Measurements from ENCODE around the gene MED12. TPM values are rescaled to one million over a fixed set of nuclear protein-coding genes. Genes with fewer than 3 reads are reported as not detected.
A peak's percentile ranks its signal among the peaks of the same experiment; 100 is the strongest.

MED12 gene
- 14.0 TPM for total RNA-seq (ENCODE audit: insufficient read depth, low replicate concordance)

DNA sequence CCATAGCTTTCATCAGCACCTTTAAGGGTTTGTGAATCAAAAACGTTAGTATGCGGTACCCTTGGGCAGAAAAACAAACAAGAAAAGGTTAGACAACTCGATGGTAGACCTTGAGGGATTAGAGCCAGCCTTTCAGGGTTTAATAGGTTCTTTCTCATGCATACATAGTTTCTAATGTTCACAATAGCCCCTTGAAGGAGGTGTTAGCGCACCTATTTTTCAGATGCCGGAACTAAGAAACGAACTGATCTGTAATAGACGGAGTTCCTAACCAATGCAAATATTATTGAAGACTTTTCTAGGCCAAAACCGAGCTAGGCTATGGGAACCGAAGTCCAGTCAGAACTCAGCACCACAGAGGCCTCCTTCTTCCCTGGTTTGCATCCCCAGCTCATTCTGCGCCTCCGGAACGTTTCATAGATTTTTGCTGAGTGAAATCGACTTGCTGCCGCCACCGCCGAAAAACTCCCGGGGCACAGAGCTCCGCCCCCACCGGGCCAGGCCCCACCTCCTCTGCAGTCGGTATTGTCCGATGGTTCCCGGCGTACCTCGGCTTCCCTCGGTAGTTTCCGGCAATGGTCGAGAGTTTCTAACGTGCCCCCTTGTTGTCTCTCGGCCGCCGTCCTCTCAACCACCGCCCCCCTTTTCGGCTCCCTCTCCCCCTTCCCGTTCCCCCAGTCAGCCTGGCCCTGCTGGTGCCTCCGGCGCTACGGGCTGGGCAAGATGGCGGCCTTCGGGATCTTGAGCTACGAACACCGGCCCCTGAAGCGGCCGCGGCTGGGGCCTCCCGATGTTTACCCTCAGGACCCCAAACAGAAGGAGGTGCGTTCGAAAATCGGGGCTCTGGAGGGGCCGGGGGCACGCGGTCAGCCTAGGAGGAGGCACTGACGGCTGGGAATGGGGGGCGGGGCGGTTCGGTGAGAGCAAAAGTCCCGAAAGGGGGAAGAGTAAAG lies at the start of gene MED12:
Gene MED12, plus strand, starts transcription at position 565 of the 953 bp plus-strand sequence. Its CDS starts 159 bp downstream, at position 724.
- peak; percentile 92 for DNase-seq (ENCODE audit: low spot score)

DNA sequence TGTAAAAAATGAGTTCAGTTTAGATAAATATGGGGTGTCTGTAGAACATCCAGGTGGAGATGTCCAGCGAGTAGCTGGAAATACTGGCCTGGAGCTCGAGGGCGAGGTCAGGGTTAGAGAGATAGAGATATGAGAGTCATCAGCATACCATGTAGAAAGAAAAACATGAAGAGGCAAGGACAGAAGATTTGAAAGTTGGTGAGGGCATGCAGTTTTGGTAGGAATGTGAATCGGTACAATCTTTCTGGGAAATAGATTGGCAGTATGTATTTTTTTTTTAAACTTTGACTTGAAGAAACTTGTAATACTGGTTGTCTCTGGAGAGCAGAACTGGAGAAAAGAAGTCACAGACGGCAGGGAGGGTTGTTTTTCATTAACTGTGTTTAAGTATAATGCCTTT lies 47.9 kb upstream of the MED12 start:
- peak; percentile 12 for DNase-seq (ENCODE audit: low spot score)

DNA sequence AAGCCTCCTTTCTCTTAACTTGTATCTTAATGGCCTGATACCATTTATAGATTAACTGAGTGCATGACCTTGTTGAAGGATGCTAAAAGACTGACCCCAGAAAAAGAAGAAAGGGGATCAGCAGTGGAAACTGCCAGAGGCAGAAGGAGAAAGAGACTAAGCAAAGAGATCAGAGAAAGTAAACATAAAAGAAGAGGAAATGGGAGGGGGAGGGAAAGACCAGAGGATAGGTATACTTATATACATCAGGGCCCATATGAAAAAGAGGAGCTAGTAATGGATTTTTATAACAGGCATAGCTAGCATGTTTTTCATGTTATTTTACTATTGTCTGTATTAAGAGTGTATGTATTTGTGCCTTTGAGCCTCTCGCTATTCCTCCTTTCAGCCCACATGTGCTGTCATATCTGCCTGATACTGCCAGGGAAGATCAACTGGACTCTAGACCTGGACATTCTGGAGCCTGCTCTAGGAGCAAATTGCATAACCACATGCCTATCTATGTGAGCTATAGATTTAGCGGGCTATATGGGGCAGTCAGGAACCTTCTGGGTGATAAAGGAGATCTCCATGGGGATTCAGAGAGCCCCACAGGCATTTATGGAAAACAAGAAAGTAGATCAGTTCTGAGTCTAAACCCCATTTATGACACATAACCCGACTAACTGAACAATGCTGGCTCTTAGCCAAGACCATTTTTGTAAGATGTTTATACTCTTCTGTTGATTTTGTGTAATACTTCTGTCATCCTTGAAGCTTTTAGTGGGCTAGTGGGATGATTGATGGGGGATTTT lies 36.9 kb upstream of the MED12 start:
- peak; percentile 50 for DNase-seq (ENCODE audit: low spot score)

DNA sequence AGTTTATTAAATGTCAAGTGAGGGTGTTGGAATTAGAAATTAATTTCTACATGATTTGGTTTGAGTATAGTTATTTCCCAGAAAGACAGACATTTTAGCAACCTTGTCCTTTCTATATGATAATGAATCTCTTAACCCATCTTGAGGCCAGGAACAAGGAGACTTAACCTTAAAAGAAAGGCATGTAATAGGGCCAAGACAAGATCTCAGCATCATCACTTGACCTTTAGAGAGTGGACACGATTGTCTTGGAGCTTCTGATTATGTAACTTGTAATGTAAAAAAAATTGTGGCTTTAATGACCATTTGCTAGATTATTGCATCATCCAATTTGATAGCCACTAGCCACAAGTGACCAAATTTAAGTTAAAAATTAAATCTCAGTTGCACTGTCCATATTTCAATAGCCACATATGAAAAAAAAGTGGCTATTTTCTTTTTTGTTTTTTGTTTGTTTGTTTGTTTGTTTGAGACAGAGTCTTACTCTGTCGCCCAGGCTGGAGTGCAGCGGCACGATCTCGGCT lies 36.2 kb upstream of the MED12 start:
- no peak for DNase-seq (ENCODE audit: low spot score)

DNA sequence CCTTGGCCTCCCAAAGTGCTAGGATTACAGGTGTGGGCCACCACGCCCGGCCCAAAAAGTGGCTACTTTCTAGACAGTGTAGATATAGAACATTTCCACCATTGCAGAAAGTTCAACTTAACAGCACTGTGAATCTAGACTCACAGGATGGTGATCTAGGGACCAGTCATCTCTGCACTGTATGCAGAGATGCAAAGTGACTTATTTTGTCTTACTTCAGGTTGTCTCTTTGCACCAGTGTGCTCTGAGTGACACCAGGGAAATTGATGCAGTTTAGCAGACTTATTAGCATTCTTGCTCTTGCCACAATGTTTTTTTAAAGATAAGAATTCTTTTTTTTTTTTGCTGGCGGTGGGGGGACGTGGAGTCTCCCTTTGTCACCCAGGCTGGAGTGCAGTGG lies 35.6 kb upstream of the MED12 start:
- DNase-seq (ENCODE audit: low spot score): no peak

DNA sequence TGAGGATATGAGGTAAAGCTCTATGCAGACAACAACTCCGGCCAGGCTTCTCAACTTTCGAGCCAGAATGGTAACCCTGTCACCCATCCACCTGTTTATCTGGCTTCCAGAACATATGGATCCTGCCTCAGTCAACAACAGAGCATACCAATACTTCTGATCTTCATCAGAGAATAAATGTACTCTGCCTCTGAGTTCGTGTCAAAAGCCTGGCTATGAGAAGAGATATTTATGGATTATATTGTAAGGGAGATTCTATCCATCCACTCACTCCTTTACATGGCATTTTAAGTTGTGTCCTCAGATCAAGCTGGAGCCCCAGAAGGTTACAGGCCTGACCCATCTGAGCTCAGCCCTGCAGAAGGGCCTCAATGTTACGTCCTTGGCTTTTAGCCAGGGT lies 32.5 kb upstream of the MED12 start:
- no peak for DNase-seq (ENCODE audit: low spot score)

DNA sequence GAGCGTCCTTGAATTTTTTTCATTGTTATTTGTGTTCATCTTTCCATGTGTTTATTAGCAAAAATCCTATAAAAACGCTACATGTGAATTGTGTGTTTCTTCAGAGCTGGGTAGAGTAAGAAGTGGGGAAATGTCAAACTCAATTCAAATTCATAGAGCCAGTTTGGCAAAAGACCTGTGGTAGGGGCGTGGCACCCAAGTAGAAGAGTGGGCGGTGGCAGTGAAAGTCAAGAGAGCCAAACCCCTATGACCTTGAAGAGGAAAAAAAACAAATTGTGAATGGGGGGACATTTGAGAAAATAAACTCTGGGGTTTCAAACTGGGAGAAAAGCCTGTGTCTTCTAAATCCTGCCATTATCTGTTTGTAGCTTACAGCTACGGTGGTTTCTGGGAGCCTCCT lies 27.1 kb upstream of the MED12 start:
- no peak for DNase-seq (ENCODE audit: low spot score)

DNA sequence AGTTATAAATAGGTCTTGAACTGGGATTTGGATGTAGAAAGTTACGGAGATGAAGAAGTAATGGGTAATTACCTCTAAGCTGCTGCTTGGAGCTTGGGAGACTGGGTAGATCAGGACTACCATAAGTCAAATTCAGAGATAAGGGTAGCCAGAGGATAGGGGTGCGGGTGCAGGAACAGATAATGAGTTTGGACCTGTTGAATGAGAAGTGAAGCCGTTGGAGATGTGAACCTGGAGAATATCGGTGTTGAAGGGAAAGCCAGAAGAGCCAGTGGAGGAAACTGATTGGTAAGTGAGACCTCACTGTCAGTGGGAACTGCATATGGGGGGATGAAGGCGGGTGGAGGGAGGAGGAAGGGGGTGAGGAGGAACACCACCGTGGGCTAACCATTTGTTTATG lies 23.4 kb upstream of the MED12 start:
- DNase-seq (ENCODE audit: low spot score): no peak

DNA sequence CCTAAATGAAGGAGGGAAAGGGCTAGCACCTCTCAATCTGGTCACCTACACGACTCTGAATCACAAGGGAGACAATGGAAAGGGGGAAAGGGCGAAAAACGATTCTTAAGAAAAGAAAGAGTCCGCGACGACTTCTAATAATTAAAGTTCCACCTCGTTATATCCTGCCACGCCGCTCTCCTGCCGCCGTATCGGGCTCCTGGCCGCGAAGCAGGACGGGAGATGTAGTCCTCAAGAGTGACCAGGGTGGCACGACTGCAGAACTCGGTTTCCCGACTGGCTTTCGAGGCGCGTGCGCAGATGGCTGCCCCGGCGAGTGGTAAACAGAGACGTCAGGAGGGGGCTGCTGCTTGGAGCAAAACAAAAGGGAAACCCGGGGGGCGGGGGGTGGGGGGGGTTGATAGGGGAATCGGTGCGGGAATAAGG lies 22.8 kb upstream of the MED12 start, which contains the start of gene FOXO4:
Gene FOXO4, plus strand, starts transcription at position 297 of the 426 bp plus-strand sequence. CDS start 678 bp downstream, outside the sequence.
- peak; percentile 93 for DNase-seq (ENCODE audit: low spot score)

DNA sequence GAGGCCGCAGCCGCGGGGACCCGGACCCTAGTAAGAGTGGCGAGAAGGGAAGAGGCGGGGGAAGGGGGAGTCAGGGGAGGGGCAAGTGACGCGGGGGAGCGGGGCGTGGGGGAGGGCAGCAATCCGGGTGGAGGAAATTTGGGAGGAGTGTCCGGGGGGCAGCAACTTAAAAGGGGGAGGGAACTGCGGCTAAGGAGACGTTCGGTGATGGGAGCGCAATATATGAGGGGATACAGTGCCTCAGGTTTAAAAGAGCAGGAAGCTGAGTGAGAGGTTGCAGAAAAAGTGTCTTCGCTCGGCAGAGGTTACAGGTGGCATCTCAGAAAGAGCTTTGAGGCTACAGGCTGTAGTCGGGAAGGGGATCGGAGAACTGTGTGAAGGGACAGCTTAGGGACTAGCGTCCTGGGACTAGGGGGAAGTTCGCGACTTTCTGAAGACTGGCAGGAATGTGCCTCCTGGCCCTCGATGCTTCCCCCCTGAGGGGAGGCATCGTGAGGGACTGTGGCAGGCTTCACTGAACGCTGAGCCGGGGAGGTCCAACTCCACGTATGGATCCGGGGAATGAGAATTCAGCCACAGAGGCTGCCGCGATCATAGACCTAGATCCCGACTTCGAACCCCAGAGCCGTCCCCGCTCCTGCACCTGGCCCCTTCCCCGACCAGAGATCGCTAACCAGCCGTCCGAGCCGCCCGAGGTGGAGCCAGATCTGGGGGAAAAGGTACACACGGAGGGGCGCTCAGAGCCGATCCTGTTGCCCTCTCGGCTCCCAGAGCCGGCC lies 22.2 kb upstream of the MED12 start:
- peak; percentile 59 for DNase-seq (ENCODE audit: low spot score)

DNA sequence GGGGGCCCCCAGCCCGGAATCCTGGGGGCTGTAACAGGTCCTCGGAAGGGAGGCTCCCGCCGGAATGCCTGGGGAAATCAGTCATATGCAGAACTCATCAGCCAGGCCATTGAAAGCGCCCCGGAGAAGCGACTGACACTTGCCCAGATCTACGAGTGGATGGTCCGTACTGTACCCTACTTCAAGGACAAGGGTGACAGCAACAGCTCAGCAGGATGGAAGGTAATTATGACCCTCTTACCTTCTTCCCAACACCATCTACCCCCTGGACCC lies 21.7 kb upstream of the MED12 start:
- no peak for DNase-seq (ENCODE audit: low spot score)

DNA sequence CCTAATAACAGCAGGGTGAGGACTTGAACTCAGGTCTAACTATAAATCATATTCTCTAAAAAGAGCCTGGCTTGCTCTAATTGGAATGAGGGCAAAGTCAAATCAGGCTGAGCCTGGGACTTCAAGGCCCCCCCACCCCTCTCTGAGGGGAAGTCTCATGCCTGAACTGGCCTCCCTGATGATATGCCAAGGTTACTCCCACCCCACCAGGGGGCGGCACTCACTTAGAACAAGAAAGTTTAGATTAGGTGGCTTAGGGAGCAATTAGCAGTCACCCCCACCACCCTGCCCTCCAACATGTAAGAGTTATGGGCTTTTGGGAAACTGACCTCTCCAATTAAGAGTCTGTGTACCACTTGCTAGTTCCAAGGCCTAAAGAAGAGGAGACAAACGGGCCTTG lies 20.1 kb upstream of the MED12 start:
- no peak for DNase-seq (ENCODE audit: low spot score)

DNA sequence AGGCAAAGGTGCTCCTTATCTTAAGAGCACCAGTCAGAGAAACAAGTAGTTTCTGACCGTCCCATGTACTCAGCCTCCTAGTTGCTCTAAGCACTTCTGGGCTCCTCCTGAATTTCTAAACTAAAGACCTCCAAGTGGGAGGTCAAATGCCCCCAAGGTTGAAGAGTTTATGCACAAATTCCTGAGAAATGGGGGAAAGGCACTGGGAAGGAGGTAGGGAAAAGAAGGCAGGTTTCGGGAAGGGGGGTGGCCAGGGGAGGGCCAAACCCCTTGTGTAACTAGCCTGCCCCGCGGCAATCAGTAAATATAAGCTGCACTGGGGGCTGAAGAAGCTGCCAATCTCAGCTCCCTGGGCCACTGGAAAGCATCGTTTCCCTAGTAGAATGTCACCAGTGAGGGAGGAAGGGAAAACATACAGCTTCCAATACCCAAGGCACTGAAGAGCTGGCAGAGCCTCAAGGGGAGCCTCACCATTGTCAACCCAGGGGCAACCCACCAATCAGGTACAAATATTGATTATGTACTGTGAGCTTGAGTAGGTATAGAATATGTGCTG lies 19.4 kb upstream of the MED12 start:
- no peak for DNase-seq (ENCODE audit: low spot score)

DNA sequence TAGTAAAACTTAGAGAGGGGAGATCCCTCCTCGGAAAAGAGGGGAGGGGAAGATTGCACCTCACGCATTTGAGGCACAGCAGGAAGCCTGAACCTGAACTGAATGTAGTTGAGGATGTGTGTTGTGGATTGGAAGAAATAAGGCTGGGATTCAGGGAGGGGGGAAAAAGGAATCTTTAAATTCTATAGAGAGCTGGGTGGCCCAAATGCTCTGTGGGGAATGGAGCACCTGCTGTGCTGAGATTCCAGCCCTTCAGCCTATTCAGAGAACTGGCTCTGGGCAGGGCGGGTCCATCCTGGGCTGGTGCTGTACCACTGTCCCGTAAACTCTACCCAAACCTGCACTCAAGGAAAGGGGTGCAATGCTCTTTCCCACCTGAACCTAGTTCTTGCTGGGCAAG lies 18.7 kb upstream of the MED12 start:
- DNase-seq (ENCODE audit: low spot score): no peak

DNA sequence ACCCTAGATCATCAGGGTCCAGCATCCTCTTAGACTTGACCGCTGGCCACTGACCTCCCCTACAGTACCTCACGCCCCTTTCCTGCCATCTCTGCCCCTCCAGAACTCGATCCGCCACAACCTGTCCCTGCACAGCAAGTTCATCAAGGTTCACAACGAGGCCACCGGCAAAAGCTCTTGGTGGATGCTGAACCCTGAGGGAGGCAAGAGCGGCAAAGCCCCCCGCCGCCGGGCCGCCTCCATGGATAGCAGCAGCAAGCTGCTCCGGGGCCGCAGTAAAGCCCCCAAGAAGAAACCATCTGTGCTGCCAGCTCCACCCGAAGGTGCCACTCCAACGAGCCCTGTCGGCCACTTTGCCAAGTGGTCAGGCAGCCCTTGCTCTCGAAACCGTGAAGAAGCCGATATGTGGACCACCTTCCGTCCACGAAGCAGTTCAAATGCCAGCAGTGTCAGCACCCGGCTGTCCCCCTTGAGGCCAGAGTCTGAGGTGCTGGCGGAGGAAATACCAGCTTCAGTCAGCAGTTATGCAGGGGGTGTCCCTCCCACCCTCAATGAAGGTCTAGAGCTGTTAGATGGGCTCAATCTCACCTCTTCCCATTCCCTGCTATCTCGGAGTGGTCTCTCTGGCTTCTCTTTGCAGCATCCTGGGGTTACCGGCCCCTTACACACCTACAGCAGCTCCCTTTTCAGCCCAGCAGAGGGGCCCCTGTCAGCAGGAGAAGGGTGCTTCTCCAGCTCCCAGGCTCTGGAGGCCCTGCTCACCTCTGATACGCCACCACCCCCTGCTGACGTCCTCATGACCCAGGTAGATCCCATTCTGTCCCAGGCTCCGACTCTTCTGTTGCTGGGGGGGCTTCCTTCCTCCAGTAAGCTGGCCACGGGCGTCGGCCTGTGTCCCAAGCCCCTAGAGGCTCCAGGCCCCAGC lies 17.6 kb upstream of the MED12 start:
- DNase-seq (ENCODE audit: low spot score): no peak

DNA sequence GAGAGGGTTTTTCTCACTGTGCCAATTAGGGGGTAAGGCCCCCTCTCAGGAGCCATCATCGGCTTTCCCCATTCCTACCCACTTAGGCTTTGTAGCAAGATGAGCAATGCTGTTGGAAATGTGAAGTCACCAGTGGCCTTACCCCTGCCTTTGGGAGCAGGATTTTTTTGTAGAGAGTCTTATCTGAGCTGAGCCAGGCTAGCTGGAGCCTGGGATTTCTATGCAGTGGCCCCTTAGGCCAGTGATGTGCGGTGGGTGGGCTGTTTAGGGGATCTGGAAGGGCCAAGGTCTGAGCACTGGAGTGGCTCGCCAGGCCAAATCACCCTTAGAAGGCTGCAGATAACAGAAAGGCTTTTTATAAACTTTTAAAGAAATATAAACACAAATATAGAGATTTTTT lies 16.1 kb upstream of the MED12 start:
- peak; percentile 15 for DNase-seq (ENCODE audit: low spot score)

DNA sequence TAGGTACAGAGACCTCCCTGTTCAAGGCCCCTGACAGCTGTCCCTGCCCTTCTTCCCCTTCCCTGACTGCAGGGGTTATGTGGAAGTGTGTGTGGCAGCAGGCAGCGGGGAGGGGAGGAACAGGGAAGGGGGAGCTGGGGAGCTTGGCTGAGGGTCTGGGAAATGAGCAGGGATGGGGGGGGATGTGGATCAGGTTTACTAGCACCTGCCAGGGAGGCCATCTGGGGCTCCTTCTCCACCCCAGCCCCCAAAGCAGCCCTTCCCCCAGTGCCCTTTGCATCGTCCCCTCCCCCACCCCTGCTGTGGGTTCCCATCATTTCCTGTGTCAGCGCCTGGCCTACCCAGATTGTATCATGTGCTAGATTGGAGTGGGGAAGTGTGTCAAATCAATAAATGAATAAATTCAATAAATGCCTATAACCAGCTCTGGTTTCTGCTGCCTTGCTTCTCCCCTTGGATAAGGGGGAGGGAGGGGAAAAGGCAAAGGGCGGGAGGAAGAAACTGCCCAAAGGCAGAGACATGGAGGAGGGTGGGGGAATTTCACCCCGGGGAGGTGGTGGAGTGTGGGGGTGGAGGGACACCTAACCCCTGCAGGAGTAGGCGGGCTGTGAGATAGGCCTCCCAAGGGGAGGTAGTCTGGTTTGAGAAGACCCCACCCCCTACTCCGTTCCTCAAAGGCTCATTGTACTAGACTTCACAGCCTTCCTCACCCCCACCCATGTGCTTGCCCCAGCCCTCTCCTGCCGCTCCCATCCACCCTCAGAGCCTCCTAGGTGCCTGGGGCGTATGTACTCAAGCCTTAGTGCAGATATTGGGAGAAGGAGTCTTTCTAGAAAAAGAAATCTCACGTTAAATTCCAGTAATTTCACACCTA lies 15.0 kb upstream of the MED12 start:
- peak; percentile 27 for DNase-seq (ENCODE audit: low spot score)

DNA sequence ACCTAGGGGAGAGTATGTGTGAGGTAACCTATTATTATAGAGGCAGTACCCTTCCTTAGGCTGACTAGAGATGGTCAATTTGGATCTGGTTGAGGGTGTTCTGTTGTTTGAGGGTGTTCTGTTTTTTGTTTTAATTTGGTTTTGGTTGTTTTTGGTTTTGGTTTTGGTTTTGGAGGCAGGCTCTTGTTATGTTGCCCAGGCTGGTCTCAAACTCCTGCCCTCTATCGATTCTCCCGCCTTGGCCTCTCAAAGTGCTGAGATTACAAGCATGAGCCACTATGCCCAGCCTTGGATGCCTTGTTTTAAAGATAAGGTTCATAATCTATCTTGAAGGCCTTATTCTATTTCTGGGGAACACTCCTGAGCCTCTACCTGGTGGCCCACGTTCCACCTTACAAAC lies 12.8 kb upstream of the MED12 start:
- no peak for DNase-seq (ENCODE audit: low spot score)

DNA sequence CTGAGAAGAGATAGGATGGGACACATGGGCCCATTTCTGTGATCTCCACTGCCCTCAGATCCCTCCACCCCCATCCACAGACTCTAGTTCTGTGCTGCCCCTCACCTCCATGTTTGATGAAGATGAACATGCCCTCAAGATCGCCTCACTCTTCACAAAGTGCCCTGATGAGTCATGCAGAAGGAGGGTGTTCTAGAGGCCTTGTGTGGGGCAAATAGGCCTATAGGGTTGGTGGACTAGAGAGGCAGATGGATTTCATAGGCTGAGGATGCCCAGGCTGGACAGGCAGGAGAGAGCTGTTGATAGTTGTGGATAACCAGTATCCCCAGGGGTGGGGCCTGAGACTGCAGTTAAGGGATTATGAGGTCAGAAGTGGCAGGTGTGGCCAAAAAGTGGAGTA lies 12.0 kb upstream of the MED12 start, which contains the start of gene CXorf65:
Gene CXorf65, minus strand, starts transcription at position 314 of the 400 bp plus-strand sequence. Its CDS starts 184 bp downstream, at position 130.
- DNase-seq (ENCODE audit: low spot score): no peak
